ENCODE results near the gene MBD6. TPM values are rescaled to one million over a fixed set of nuclear protein-coding genes. Genes with fewer than 3 reads are reported as not detected.

The MBD6 gene
- total RNA-seq, 1 donor, result 6.9 TPM

GRCh38 chr12:57520053-57520818, 2.4 kb upstream of the MBD6 start, which contains the start of gene DDIT3:
Gene DDIT3, minus strand, starts transcription at chr12:57520514. Its CDS starts 3,108 bp downstream, at chr12:57517406.
- TF ChIP-seq CTCF (IDR thresholded peaks at IDR 0.05; ENCODE audit: insufficient read depth, low read depth, low read length), result no peak
- peak; percentile 99 for DNase-seq (ENCODE audit: low read depth)
- peak within 1 kb of the TSS; percentile 95 for H3K4me3 ChIP-seq (ENCODE audit: low read depth, low read length)

DNA sequence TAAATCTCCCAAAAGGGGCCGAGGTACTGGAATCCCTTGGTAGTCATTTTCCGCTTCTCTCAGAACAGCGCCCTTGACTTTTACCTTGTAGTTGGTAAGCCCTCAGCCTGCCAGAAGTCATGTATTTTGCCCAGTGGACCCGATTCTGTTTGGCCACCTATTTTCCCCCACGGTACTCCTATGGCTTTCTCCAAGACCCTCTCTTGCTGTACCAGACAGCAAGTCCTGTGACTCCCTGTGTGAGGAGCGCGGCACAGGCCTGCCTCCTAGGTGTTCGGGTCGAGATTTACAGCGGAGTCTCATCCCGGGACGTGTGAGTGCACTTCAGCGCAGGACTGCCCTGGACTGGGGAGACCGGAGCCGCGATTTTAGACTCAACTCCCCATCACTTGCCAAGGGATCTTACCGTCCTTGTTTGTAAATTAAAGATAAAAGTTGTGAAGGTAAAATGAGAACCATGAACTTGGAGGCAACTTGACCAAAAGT, 1.1 kb upstream of the MBD6 start:
- peak; percentile 78 for DNase-seq (ENCODE audit: low read depth)
- peak overlapping the region; percentile 50 for H3K4me3 ChIP-seq (ENCODE audit: low read depth, low read length)
- no peak for TF ChIP-seq CTCF (IDR thresholded peaks at IDR 0.05; ENCODE audit: insufficient read depth, low read depth, low read length)

DNA sequence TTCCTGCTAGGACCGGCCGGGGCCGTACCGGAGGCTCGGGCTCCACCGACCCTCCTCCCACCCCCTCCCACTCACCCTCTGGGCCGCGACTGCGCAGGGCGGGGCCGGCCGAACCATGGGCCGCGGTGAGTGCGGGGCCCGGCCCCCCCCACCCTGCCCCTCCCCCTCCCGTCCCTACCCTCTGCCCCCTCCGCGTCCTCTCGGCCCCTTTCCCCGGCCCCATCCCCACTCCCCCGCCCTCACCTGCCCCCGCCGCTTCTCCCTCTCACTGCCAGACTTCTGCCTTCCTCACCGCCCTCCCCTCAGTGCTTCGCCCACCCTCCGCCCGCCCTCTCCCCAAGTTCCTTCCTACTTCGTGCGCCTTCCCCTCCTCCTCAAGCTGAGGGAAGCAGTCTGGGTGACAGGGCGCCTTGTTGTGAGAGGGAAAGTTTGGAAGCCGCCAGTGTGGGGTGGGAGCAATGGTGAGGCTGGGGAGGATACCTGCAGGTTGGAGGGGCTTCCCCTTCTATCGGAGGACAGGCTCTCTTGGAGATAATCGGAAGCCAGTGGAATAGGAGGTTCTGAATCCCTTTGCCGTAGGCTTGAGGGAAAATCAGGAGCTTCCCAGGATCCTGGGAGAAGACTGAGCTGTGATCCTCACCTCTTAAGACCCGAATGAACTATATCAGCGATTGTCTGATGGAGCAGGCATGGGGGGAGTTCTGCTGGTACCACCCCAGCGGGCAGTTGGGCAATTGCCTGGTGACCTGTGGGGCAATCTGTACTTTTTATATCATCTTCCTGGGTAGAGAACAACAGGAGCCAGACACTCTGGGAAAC, 472 bp downstream of the MBD6 start:
- TF ChIP-seq CTCF (IDR thresholded peaks at IDR 0.05; ENCODE audit: insufficient read depth, low read depth, low read length), result peak; percentile 8
- peak; percentile 79 for DNase-seq (ENCODE audit: low read depth)
- H3K4me3 ChIP-seq (ENCODE audit: low read depth, low read length), result peak overlapping the region; percentile 87

GRCh38 chr12:57523706-57524614, 1.3 kb downstream of the MBD6 start:
- no peak for DNase-seq (ENCODE audit: low read depth)
- TF ChIP-seq CTCF (IDR thresholded peaks at IDR 0.05; ENCODE audit: insufficient read depth, low read depth, low read length), result no peak
- H3K4me3 ChIP-seq (ENCODE audit: low read depth, low read length), result peak overlapping the region; percentile 87

DNA sequence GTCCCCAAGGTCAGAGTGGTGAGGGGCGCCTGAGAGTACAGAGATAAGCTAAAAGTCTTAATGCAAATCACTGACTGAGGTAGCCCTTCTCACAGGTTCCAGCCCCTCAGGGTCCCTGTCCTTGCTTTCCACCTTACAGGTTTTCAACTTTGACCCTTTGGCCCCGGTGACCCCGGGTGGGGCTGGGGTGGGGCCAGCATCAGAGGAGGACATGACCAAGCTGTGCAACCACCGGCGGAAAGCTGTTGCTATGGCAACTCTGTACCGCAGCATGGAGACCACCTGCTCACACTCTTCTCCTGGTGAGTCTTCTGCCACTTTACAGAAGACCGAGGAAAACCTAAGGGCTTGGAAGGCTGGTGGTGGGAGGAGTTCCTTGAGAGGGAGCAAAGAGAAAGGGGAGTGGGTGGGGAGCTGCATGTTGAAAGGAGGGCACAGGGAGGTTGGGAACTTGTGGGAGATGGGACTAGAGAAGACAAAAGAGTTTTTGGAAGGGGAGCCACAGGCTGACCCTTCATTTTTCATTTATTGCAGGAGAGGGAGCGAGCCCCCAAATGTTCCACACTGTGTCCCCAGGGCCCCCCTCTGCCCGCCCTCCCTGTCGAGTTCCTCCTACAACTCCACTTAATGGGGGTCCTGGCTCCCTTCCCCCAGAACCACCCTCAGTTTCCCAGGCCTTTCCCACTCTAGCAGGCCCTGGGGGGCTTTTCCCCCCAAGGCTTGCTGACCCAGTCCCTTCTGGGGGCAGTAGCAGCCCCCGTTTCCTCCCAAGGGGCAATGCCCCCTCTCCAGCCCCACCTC, 2.4 kb downstream of the MBD6 start:
- TF ChIP-seq CTCF (IDR thresholded peaks at IDR 0.05; ENCODE audit: insufficient read depth, low read depth, low read length), result no peak
- peak overlapping the region; percentile 87 for H3K4me3 ChIP-seq (ENCODE audit: low read depth, low read length)
- DNase-seq (ENCODE audit: low read depth), result no peak
